HTR-8/SVneo (cell line): ENCODE results near the gene PER3.

Experiments
- DNase-seq: peaks from one replicate; pipeline ENCODE4 v3.0.0; 2011; ENCODE audit warnings: low spot score, mixed read lengths; ENCODE audit not compliant: insufficient read length
- FAIRE-seq: peaks from 2 replicates; lab custom pipeline; 2011; peaks lifted over from hg19 to GRCh38; lab: Jason Lieb, UNC

Gene PER3

DNA sequence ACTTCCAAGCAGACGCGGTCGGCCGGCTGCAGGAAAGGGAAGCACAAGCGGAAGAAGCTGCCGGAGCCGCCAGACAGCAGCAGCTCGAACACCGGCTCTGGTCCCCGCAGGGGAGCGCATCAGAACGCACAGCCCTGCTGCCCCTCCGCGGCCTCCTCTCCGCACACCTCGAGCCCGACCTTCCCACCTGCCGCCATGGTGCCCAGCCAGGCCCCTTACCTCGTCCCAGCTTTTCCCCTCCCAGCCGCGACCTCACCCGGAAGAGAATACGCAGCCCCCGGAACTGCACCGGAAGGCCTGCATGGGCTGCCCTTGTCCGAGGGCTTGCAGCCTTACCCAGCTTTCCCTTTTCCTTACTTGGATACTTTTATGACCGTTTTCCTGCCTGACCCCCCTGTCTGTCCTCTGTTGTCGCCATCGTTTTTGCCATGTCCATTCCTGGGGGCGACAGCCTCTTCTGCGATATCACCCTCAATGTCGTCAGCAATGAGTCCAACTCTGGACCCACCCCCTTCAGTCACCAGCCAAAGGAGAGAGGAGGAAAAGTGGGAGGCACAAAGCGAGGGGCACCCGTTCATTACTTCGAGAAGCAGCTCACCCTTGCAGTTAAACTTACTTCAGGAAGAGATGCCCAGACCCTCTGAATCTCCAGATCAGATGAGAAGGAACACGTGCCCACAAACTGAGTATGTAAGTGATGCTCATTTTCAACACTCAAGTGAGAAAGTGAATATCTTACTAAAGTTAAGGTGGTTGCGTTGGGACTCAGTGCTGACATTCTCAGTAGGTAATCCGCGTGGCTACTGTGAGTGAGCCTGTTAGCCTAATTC, 43.2 kb downstream of the PER3 start:
- DNase-seq (no peak), FAIRE-seq (no peak)

GRCh38 chr1:7831458-7831857, 47.4 kb downstream of the PER3 start:
- DNase-seq (no peak), FAIRE-seq (no peak)

- FAIRE-seq = no peak
These were observed 48.9 kb downstream of the PER3 start for GRCh38 chr1:7833035-7833434.

GRCh38 chr1:7838714-7839113, 54.6 kb downstream of the PER3 start:
- FAIRE-seq (no peak), DNase-seq (no peak)

More at GRCh38 chr1:7833035-7833434, 48.9 kb downstream of the PER3 start:
- no peak for DNase-seq

DNA sequence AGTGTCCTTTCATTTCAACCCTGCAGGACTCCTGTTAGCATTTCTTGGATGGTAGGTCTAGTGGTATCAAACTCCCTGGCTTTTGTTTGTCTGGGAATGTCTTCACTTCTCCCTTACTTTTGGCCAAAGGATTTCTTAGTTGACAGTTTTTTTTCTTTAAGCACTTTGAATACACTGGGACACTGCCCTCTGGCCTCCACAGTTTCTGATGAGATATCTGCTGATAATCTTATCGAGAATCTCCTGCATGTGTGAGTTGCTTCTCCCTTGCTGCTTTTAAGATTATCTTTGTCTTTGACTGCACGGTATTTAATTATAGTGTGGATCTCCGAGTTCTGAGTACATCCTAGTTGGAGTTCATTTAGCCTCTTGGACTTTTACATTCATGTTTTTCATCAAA, 55.4 kb downstream of the PER3 start:
- no peak for FAIRE-seq
- no peak for DNase-seq

GRCh38 chr1:7842517-7842916, 58.4 kb downstream of the PER3 start:
- DNase-seq = no peak
- no peak for FAIRE-seq

DNA sequence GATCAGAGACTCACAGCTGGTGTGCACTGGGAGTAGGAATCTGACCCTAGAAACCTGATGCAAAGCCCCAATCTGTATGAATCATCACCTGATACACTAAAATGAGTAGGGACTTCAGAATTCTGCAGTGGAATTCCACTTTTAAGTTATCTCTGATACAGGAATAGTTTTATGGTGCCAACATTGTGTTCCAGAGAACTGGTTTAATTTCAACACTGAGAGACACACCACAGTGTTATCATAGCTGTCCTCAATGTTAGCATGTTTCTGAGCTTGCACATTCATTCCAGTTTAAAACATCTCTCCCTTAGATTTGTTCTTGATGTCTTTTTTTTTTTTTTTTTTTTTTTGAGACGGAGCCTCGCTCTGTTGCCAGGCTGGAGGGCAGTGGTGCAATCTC, 61.7 kb downstream of the PER3 start:
- DNase-seq (no peak), FAIRE-seq (no peak)

DNA sequence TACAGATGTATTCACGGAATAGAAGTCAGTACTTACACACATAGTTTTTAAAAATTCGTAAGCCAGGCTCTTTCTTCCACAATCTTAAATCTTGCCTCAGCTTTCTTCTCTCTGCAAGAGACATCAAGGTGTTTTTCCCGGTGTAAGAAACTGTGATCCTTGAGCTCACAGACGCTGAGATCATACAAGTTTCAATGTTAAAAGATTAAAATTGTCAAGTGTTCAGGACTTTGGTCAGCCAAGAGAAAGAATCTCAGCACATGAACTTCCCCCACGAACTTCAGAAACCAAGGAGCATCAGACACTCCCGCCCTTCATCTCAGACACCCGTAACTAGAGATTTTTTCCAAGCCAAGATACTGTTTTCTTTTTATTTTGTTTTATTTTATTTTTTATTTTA, 62.6 kb downstream of the PER3 start:
- DNase-seq (no peak), FAIRE-seq (no peak)

DNA sequence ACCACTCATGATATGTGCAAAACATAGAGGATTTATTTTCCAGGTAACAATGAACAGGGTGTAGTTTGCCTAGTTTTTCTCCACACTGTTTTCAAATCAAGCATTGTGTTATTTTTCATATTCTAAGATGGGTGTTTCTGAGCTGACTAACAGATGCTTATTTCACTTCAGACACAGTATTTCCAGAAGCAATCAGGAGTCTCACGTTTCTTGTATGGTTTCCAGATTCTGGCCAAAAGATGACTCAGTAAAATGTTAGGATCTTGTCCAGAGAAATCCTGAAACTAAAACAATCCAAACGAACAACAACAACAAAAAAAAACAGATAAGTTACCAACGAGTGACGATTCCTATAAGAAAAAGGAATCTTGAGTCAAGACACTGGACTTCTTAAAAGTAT, 63.5 kb downstream of the PER3 start:
- FAIRE-seq (no peak), DNase-seq (peak; percentile 14)

DNA sequence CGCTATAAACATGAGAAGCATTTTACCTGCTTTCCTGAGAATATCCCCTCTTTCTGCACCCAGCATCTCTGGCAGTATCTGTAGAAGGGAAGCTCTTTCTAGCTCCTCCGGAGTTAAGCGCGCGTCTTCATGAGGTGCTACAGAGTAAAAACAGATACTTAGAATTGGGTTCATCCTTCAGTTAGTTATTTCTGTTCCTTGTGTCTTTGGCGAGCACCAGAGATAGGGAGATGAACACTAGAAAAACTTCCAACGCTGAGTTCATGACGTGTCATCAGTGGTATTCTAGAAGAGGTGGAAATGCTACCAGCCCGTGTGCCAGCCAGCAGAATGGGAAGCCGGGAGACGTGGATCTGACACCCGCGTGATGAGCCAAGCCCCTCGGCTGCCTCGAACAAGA, 66.7 kb downstream of the PER3 start:
- DNase-seq (no peak), FAIRE-seq (no peak)

- no peak for FAIRE-seq
These were observed 69.0 kb downstream of the PER3 start, which contains the start of gene UTS2 for GRCh38 chr1:7852804-7853683. TSS of gene UTS2 (minus strand) at chr1:7853065. CDS start at chr1:7853003, 62 bp downstream.

DNA sequence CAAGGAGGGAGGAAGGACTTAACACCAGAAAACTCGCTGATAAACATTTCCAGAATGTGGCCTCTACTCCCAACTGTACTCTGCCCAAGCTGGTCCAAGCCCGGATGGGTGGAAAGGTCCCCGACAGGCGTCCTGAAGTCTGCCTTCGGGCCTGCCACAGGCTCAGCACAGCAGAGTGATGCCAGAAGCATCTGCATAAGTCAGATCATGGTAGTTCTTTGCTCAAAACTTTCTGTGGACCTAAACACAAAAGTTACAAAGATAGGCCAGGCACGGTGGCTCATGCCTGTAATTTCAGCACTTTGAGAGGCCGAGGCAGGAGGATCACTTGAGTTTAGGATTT, 69.6 kb downstream of the PER3 start:
- FAIRE-seq = no peak
- no peak for DNase-seq

More at GRCh38 chr1:7852804-7853683, 69.0 kb downstream of the PER3 start, which contains the start of gene UTS2:
- no peak for DNase-seq

DNA sequence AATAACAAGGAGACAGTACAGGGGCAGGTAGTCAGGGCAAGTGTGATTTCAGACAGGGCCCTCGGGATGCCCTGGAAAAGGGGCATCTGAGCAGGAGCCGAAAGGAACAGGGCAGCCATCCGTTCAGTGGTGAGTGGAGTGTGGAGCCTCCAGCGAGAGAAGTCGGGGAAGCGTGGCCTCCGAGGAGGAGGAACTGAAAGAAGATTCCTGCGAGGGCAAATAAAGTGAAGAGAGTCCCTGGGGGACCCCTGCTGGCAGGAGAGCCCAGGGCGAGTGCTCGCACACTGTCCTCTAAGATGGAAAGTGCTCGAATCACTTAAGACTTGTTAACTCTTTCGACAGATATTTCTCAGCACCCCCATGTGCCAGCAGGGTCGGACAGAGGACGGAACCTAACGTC, 72.3 kb downstream of the PER3 start:
- no peak for DNase-seq

DNA sequence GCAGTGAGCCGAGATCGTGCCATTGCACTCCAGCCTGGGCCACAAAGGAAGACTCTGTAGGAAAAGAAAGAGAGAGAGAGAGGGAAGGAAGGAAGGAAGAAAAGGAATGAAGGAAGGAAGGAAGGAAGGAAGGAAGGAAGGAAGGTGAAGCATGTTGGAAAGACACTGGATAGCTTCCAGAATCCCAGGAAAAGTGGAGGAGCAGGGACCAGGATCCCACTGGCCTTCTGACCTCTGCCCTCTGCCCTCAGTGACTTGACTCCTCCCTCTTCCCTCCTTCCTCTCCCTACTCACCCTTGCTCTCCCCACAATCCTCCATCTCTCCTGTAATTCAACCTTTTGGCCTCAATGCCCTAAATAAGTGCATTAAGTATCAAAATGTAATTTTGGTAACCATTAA, 72.9 kb downstream of the PER3 start:
- DNase-seq (no peak), FAIRE-seq (no peak)

More for the DNA sequence above, 72.3 kb downstream of the PER3 start:
- FAIRE-seq = no peak

DNA sequence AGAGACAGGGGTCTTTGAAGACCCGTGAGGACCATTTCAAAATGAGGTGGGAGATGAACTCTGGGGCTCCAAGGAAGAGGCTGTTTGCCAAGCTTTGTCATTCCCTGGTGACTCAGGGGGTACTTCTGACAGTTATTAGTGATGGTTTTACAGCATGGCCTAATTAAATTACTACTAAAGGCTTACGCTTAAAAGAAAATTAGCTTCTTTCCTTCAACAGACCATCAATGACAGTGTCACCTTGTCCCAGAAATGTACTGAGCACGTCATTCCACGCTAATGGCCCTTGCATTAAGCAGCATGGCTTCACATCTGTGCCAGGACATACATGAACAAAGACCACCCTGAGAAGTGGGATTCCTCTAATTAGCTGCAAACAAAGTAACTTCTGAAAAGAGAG, 73.9 kb downstream of the PER3 start:
- DNase-seq (no peak), FAIRE-seq (no peak)

GRCh38 chr1:7859406-7859805, 75.3 kb downstream of the PER3 start:
- DNase-seq = no peak

GRCh38 chr1:7860130-7860529, 76.0 kb downstream of the PER3 start:
- FAIRE-seq (no peak), DNase-seq (no peak)

More at GRCh38 chr1:7859406-7859805, 75.3 kb downstream of the PER3 start:
- FAIRE-seq = no peak

DNA sequence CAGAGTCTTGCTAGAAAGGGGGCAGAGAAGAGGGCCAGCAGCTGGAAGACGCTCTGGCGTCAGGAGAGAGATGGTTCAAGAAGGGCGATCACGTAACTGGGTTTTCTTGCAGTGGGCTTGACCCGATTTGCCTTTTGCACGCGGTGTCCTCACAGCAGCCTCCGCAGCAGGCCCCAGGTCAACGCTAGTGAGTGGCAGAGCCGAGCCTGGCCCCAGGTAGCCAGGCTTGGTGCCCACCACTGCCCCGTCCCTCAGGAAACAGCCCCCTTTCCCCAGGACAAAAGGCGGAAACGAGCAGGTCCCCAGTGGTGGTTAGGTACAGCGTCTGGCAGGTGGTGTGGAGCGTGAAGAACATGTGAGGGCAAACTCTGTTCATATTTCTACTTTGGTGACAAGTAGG, 77.4 kb downstream of the PER3 start:
- no peak for FAIRE-seq
- no peak for DNase-seq

DNA sequence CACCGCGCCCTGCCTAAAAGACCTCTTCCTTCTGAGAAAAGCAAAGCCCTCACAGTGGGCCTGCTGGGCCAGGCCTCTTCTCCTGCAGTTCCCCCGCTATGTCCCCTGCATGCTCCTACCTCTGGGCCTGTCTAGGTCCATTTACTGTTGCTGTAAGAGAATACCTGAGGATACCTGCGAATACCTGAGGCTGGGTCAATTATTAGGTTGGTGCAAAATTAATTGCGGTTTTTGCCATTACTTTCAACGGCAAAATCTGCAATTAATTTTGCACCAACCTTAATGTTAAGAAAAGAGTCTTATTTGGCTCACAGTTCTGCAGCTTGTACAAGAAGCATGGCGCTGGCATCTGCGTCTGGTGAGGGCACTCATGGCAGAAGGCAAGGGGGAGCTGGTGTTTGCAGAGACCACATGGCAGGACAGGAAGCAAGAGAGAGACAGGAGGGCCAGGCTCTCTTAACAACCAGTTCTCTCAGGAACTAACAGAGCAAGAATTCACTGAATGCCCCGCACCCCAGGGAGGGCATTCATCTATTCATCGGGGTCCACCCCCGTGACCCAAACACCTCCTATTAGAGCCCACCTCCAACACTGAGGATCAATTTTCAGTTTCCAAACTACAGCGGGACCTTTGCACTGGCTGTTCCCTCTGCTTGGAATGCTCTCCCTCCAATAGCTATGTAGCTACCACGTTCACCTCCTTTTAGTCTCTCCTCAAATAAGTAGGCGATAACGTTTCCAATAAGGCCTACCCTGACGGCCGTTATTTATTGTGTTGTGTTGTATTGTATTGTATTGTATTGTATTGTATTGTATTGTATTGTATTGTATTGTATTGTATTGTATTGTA, 78.3 kb downstream of the PER3 start:
- FAIRE-seq (no peak), DNase-seq (no peak)

GRCh38 chr1:7863756-7864328, 79.8 kb downstream of the PER3 start:
- DNase-seq = no peak
- FAIRE-seq = no peak
